G401 (cell line): ENCODE measurements around the gene EGFL7. TPM values are rescaled to one million over a fixed set of nuclear protein-coding genes. Genes with fewer than 3 reads are reported as not detected.
A peak's percentile ranks its signal among the peaks of the same experiment; 100 is the strongest.
"Not testable (repeated sequence)": the region's sequence is repeated elsewhere in the genome, so short reads cannot be mapped to it uniquely, and the experiment has no call there.

ENCODE experiments used
- DNase-seq: peaks from one replicate; pipeline ENCODE4 v3.0.0-alpha.2; 2015; ENCODE audit warnings: low spot score
- in situ Hi-C: cut with HindIII; loops from 2 replicates; pipeline ENCODE4 v1.10.0; 2016; ENCODE audit warnings: low sequenced_read_pairs, mixed read lengths
- total RNA-seq: library from RNA; depleted of rRNA; stranded (reverse); fragments of >200 nt; shearing (Covaris generic); gene quantifications from 2 replicates; pipeline ENCODE4 v1.2.3, GENCODE V29; 2014

EGFL7 gene
- total RNA-seq, 1 experiment from 2014 or later = 142 TPM

GRCh38 chr9:136623842-136624183 is 38.9 kb upstream of the EGFL7 start:
- no peak for DNase-seq
- in situ Hi-C loops = no loop called here

- DNase-seq = no peak
- in situ Hi-C loops = no loop called here
Measured at GRCh38 chr9:136624184-136624951, 38.3 kb upstream of the EGFL7 start.

GRCh38 chr9:136625101-136626065 is 37.3 kb upstream of the EGFL7 start:
- DNase-seq = peak; percentile 22
- in situ Hi-C loops = no loop called here

DNA sequence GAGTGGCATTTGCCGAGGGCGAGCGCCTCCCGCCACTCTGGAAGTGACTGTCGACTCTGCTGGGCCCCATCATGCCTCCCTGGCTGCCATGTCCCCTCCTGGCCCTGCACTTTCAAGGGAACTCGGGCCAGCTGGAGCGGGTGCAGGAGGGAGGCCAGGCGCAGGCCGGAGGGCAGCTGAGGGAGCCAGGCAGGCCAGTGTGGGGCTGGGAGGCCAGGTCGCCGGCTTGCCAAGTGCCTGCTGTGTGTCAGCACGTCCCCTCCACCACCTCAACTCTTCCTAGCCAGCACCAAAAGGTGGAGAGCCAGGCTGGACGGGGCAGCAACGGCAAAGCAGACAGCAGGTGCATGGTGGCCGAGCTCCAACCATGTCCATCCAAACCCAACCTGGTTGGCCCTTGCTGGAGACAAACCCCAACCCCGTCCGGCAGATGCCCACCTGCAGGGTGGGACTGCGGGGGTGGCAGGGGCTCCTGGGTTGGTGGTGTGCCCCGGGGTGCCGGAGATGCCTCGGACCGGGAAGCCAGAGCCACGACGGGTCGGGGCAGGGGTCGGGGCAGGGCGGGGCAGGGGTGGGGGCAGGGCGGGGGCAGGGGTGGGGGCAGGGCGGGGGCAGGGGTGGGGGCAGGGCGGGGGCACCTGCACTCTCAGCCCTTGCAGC is 36.5 kb upstream of the EGFL7 start:
- in situ Hi-C loops = no loop called here
- peak; percentile 38 for DNase-seq

GRCh38 chr9:136626740-136627642 is 35.7 kb upstream of the EGFL7 start:
- no peak for DNase-seq
- in situ Hi-C loops = no loop called here

- in situ Hi-C loops = no loop called here
Measured at GRCh38 chr9:136627703-136628102, 35.0 kb upstream of the EGFL7 start.

DNA sequence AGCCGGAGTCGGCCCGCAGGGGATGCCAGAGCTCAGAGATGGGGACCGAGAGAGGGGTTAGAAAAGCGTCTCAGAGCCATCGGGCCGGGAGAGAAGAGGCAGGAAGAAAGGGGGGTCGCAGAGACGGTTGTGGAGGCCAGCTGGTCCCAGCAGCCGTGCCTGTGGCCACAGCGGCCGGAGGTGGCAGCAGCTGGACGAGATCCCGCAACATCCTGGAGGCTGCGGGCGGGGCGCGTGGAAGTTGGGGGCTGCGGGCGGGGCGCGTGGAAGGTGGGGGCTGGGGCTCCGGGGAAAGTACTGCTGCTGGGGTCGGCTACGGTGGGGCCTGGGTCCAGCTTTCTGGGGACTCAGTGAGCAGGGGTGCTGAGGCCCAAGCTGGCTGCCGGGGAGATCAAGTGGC is 34.4 kb upstream of the EGFL7 start:
- DNase-seq = no peak
- in situ Hi-C loops = no loop called here

More at GRCh38 chr9:136627703-136628102, 35.0 kb upstream of the EGFL7 start:
- DNase-seq = no peak

- DNase-seq = no peak
- in situ Hi-C loops = no loop called here
Measured at GRCh38 chr9:136629001-136629878, 33.5 kb upstream of the EGFL7 start.

DNA sequence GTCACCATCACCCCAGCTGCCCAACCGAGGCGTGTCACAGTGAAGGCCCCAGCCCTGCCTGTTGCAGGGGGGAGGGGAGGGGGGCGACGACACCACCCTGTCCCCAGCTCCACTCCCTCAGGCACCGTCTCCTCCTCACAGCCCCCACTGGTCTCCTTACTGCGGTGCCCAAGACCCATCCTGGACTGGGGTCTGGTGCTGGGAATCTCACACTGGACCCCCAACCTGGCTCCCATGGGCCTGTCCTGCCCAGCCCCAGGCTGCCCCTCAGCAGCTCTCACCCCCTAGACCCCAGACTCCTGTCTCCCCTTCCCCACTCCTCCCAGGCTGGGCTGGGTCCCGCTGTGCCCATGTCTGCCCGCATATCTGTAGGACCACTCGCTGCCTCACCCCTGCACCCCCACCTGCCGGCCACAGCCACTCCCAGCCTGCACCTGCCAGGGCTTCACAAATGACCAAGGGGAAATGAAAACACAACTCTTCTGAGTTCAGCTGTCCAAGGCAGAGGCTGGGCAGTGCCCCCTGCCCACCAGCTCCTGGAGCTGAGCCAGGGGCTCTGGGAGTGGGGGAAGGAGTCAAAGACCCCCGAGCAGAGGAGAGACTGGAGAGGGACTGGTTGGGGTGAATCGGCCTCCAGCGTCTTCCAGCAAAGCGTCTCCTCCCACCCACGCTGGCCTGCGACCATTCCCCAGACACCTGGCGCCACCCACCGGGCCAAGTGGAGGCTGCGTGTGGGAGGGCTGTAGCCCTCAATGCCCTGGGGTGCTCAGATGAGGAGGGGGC is 32.6 kb upstream of the EGFL7 start:
- in situ Hi-C loops = no loop called here
- DNase-seq = peak; percentile 17

DNA sequence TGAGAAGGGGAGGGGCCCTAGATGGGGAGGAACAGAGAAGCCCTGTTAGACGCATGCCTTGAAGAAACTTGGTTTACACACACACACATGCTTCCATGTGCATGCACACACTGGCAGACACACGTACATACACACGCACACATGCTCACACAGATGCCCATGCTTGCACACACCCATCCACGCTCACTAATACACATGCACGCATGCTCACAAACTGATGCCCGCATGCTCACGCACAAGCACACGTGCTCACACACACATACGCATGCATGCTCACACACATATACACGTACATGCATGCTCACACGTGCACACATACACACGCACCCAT is 32.1 kb upstream of the EGFL7 start:
- in situ Hi-C loops = no loop called here
- no peak for DNase-seq

DNA sequence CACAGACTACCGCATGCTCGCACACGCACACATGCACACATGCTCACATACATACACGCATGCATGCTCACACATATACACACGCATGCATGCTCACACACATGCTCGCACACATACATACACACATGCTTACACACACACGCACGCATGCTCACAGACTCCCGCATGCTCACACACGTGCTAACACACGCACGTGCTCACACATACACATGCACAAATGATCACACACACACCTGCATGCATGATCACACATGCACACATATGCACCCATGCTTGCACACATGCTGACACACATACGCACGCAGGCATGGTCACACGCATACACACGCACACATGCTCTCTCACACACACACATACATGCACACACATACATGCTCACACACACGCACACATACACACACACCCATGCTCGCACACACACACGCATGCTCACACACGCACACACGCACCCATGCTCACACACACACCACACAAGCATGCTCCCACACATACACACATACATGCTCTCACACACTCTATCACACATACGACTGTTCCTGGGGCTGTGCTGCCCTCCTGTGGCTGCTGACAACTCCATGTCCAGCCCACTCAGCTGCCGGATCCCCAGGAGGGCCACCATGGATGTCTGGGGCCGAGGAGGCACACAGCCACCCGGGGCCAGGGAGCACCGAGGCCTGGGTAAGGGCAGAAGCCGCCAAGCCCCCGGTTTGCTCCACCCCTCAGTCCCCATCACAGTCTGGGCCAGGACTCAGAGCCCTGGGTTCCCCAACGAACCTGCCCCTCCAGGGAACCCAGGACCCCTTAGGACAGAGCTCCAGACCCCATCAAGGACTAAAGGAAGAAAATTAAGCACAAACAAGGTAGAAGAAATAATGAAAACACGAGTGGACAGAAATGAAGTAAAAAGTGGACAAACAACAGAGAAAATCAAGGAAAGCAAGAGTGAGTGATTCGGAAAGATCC is 31.4 kb upstream of the EGFL7 start:
- in situ Hi-C loops = no loop called here
- DNase-seq = peak; percentile 70

- in situ Hi-C loops, DNase-seq: not testable (repeated sequence)
Measured at GRCh38 chr9:136632072-136632471, 30.6 kb upstream of the EGFL7 start.

DNA sequence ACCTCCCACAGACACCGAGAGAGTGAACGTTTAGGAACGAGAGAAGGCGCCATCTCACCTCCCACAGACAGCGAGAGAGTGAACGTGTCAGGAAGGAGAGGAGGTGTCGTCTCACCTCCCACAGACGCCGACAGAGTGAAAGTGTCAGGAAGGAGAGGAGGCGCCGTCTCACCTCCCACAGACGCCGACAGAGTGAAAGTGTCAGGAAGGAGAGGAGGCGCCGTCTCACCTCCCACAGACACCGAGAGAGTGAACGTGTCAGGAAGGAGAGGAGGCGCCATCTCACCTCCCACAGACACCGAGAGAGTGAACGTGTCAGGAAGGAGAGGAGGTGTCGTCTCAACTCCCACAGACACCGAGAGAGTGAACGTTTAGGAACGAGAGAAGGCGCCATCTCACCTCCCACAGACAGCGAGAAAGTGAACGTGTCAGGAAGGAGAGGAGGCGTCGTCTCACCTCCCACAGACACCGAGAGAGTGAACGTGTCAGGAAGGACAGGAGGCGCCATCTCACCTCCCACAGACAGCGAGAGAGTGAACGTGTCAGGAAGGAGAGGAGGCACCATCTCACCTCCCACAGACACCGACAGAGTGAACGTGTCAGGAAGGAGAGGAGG is 30.1 kb upstream of the EGFL7 start:
- DNase-seq, in situ Hi-C loops: not testable (repeated sequence)

DNA sequence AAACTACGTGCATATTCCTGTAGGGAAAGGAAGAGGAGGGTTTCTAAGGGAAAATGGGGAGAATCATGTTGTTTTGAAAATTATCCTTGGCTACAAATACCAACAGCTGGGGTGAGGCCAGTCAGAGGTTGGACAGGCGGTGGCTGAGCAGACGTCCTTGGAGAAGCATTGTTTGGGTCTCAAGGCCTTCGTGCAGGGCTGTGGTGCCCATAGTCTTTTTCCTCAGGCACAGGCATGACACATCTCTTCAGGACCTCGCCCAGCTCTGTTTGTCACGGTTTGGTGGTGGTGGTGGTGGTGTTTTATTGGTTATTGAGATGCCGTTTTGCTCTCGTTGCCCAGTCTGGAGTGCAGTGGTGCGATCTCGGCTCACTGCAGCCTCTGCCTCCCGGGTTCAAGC is 27.8 kb upstream of the EGFL7 start:
- in situ Hi-C loops = no loop called here
- no peak for DNase-seq

DNA sequence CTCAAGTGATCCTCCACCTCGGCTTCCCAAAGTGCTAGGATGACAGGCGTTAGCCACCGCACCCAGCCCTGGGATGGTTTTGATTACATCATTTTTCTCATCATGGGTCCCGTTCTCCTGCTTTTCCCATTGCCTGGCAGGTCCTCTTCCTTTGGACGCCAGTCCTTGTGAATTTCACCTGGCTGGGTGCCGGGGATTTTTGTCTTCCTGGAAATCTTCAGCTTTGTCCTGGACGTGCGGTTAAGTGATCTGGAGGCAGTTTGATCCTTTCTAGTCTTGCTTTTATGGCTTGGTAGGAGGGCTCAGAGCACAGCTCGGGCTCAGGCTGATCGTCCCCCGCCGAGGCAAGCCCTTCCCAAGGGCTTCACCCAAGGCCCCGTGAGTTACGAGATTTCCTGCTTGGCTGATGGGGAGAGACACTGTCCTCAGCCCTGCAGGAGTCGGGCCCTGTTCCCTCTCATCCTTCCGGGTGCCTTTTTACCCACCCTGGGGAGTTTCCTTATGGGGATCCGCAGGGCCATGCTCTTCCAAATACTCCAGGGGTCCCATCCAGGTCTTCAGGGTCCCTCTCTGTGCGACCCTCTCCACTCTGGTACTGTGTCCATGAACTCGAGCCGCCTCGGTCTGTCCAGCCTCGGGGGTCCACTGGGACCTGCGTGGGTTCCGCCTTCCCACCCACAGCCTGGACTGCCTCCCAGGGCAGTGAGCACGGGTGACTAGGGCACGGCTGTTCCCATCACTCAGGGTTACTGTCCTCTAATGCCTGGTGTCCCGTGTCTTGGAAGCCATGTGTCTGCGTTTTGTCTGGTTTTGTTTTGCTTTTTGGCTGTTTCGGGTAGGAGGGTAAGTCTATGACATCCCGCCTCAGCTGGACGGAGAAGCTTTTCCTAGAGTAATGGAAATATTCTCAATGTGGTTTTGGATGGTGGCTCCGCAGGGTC is 22.3 kb upstream of the EGFL7 start:
- no peak for DNase-seq
- in situ Hi-C loops = no loop called here
